ENCODE results near the gene SLC4A9.

Gene SLC4A9

GRCh38 chr5:140388052-140388451, 28.1 kb downstream of the SLC4A9 start:
- Mint-ChIP-seq H3K27ac (no peak overlapping the region), H3K9me3 (no peaks in the 10 kb centered on the region), H3K36me3 (ENCODE audit: low read depth) (no peaks in the 10 kb centered on the region), H3K4me1 (no peaks in the 10 kb centered on the region), H3K27me3 (ENCODE audit: low read depth, poor library complexity) (no peaks in the 10 kb centered on the region), H3K4me3 (no peak overlapping the region)
- no peak for DNase-seq
- no peak for TF ChIP-seq CTCF (IDR thresholded peaks at IDR 0.05)

GRCh38 chr5:140391312-140391711, 31.3 kb downstream of the SLC4A9 start:
- no peak for TF ChIP-seq CTCF (IDR thresholded peaks at IDR 0.05)
- H3K36me3 Mint-ChIP-seq (ENCODE audit: low read depth): no peaks in the 10 kb centered on the region
- H3K4me1 Mint-ChIP-seq: no peaks in the 10 kb centered on the region
- no peak overlapping the region for H3K4me3 Mint-ChIP-seq
- no peak overlapping the region for H3K27ac Mint-ChIP-seq
- H3K9me3 Mint-ChIP-seq: no peaks in the 10 kb centered on the region
- no peak for DNase-seq
- H3K27me3 Mint-ChIP-seq (ENCODE audit: low read depth, poor library complexity): no peaks in the 10 kb centered on the region

- no peaks in the 10 kb centered on the region for H3K4me1 Mint-ChIP-seq
- H3K27me3 Mint-ChIP-seq (ENCODE audit: low read depth, poor library complexity): no peaks in the 10 kb centered on the region
- no peak overlapping the region for H3K27ac Mint-ChIP-seq
- no peak for TF ChIP-seq CTCF (IDR thresholded peaks at IDR 0.05)
- H3K36me3 Mint-ChIP-seq (ENCODE audit: low read depth): no peaks in the 10 kb centered on the region
- no peak for DNase-seq
- H3K4me3 Mint-ChIP-seq: no peak overlapping the region
- H3K9me3 Mint-ChIP-seq: no peaks in the 10 kb centered on the region
Observed at GRCh38 chr5:140391732-140392131, 31.7 kb downstream of the SLC4A9 start.

DNA sequence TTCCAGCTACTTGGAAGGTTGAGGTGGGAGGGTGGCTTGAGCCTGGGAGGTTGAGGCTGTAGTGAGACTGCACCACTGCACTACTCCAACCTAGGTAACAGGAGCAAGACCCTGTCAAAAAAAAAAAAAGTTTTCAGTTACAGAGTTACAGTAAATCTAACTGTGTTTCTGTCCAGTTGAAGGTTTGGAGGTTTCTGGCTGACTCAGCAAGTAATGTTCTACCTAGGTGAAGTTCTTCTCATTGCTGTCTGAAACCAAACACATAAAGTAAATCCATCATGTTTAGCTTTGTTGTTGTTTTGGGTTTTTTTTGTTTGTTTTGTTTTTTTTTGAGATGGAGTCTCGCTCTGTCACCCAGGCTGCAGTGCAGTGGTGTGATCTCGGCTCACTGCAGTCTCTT, 33.7 kb downstream of the SLC4A9 start:
- Mint-ChIP-seq H3K4me3 (no peak overlapping the region), H3K27me3 (ENCODE audit: low read depth, poor library complexity) (no peaks in the 10 kb centered on the region), H3K4me1 (no peaks in the 10 kb centered on the region), H3K36me3 (ENCODE audit: low read depth) (no peaks in the 10 kb centered on the region), H3K9me3 (no peaks in the 10 kb centered on the region), H3K27ac (no peak overlapping the region)
- DNase-seq: no peak
- TF ChIP-seq CTCF (IDR thresholded peaks at IDR 0.05): no peak

DNA sequence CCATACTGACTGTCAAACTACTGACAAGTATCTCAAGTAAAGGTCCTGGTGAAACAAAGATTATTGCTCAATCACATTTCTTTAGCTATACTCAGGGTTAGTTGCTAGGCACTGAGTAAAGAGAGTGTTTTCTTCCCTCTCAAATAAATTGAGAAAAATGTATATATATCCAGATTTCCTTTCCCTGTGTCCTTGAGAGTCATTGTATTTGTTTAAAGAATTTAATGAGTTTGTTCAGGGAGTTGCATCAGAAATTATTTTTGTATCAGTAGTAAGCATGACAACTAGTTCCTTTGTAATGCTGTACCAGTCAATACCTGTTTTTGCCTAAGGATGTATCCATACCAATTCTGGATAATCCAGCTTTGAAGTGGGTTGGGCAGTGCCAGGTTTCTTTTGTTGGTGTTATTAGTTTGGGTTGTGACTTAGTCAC, 38.4 kb downstream of the SLC4A9 start:
- TF ChIP-seq CTCF (IDR thresholded peaks at IDR 0.05): no peak
- no peaks in the 10 kb centered on the region for H3K36me3 Mint-ChIP-seq (ENCODE audit: low read depth)
- H3K9me3 Mint-ChIP-seq: no peaks in the 10 kb centered on the region
- peaks cover 20% of the 10 kb centered on the region for H3K4me1 Mint-ChIP-seq
- no peak for DNase-seq
- no peak overlapping the region for H3K27ac Mint-ChIP-seq
- no peaks in the 10 kb centered on the region for H3K27me3 Mint-ChIP-seq (ENCODE audit: low read depth, poor library complexity)
- H3K4me3 Mint-ChIP-seq: no peak overlapping the region

DNA sequence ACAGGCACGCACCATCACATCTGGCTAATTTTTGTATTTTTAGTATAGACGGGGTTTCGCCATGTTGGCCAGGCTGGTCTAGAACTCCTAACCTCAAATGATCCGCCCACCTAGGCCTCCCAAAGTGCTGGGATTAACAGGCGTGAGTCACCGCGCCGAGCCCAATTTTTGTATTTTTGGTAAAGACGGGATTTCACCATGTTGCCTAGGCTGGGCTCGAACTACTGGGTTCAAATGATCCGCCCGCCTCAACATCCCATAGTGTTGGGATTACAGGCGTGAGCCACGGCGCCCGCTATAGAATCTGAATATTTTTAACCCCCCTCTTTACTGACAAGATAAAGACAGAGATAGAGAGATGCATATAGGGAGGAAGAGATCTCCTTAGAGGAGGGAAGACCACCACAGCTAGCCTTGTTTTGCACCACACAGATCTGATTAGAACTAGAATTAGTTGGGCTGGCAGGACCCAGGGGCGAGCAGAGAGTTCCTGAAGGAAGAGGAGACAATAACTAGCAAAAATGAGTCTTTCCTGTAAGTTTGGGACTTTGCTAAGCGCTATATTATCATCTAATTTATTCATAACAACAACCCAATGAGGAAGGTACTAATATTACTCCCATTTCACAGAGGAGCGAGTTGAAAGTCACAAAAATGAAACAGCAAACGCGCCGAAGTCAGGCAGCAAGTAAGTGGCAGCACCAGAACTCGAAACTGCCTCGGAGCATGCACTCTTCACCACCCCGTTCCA, 40.2 kb downstream of the SLC4A9 start:
- TF ChIP-seq CTCF (IDR thresholded peaks at IDR 0.05): no peak
- Mint-ChIP-seq H3K4me3 (no peak overlapping the region), H3K9me3 (no peaks in the 10 kb centered on the region), H3K27me3 (ENCODE audit: low read depth, poor library complexity) (no peaks in the 10 kb centered on the region), H3K4me1 (peaks cover 35% of the 10 kb centered on the region), H3K36me3 (ENCODE audit: low read depth) (peaks cover 7% of the 10 kb centered on the region), H3K27ac (peak overlapping the region; percentile 85)
- DNase-seq: no peak
